DND-41 (cell line): ENCODE results near the gene C22orf31.

ENCODE experiments used
- EZH2 ChIP-seq: IDR thresholded peaks from 3 replicates; pipeline ENCODE4 v1.6.1; 2012; ENCODE audit warnings: borderline replicate concordance, low read depth, mild to moderate bottlenecking, moderate library complexity, low read length, inconsistent platforms; ENCODE audit not compliant: severe bottlenecking
- TF ChIP-seq, protein P1 (sequence below): IDR thresholded peaks from 2 replicates; pipeline ENCODE4 v1.5.1; 2012; ENCODE audit warnings: borderline replicate concordance, low read length, moderate library complexity, mild to moderate bottlenecking; ENCODE audit not compliant: poor library complexity, severe bottlenecking; ENCODE audit errors: extremely low read depth

DNA sequence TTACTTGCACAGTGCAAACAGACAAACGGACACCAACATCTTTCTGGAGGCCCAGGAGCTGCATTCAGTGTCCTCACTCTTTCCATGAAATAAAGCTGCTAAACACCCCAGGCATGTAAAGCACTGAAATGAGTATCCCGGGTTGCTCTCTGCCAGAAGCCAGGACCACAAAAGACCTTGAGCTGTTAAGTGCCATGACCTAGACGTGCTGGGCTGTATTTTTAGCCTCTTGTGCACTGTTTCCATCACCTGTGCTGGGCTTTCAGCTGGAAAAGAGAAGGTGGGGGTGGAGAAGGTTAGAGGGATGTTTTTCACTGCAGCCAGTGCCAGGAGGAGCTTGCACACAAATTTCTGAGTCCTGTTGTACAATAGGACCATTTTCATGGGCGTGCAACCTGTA, 7.8 kb upstream of the C22orf31 start:
- TF ChIP-seq, protein P1, sequence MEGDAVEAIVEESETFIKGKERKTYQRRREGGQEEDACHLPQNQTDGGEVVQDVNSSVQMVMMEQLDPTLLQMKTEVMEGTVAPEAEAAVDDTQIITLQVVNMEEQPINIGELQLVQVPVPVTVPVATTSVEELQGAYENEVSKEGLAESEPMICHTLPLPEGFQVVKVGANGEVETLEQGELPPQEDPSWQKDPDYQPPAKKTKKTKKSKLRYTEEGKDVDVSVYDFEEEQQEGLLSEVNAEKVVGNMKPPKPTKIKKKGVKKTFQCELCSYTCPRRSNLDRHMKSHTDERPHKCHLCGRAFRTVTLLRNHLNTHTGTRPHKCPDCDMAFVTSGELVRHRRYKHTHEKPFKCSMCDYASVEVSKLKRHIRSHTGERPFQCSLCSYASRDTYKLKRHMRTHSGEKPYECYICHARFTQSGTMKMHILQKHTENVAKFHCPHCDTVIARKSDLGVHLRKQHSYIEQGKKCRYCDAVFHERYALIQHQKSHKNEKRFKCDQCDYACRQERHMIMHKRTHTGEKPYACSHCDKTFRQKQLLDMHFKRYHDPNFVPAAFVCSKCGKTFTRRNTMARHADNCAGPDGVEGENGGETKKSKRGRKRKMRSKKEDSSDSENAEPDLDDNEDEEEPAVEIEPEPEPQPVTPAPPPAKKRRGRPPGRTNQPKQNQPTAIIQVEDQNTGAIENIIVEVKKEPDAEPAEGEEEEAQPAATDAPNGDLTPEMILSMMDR: no peak
- TF ChIP-seq EZH2: no peak
